Pancreas (tissue), 10 donors: ENCODE results near the gene TNPO3. TPM values are rescaled to one million over a fixed set of nuclear protein-coding genes. Genes with fewer than 3 reads are reported as not detected.
"Not testable (repeated sequence)": the region's sequence is repeated elsewhere in the genome, so short reads cannot be mapped to it uniquely, and the experiment has no call there.

Source experiments
- ATAC-seq, 4 donors: fragments of 200-7000 bp; cut with Tn5 transposase; one replicate each; pipeline versions ENCODE4 v1.8.0 to v1.9.1; 2020; ENCODE audit warnings: mild to moderate bottlenecking in 4 of 4, moderate library complexity in 4 of 4
- DNase-seq, 6 donors: peaks; one replicate each; pipeline ENCODE4 v3.0.0-alpha.2; 2020
- FAIRE-seq: peaks from 2 replicates; lab custom pipeline; 2012; peaks lifted over from hg19 to GRCh38; lab: Jason Lieb, UNC
- H3K27ac ChIP-seq, 4 donors: fragments of 200-600 bp; sonication (generic); 1 replicate in 3 of 4; 2 replicates in 1 of 4; pipeline versions ENCODE4 v1.5.0 to v1.8.0; 2020
- H3K27me3 ChIP-seq, 4 donors: fragments of 200-600 bp; one replicate each; pipeline ENCODE4 v1.8.0; 2021
- H3K36me3 ChIP-seq, 3 donors: fragments of 200-600 bp; sonication (generic) in 1 of 3; one replicate each; pipeline versions ENCODE4 v1.5.0 to v1.8.0; 2020 to 2021
- H3K4me1 ChIP-seq, 3 donors: fragments of 200-600 bp; one replicate each; pipeline ENCODE4 v1.8.0; 2021
- H3K4me3 ChIP-seq, 4 donors: fragments of 200-600 bp; sonication (generic) in 2 of 4; one replicate each; pipeline versions ENCODE4 v1.5.0 to v1.8.0; 2020 to 2021
- H3K9me3 ChIP-seq, 4 donors: fragments of 200-600 bp; one replicate each; pipeline ENCODE4 v1.8.0; 2021
- WGBS, 2 donors: extraction: QIAGEN DNeasy Blood & Tissue Kit; methylation state at CpG; one replicate each; pipeline ENCODE4 v1.1.7; 2013; 5-methylcytosine and 5-hydroxymethylcytosine counted together
- intact Hi-C, 3 donors: fragments of 100-400 bp; cut with DNase I; formaldehyde crosslinking; loops; one replicate each; pipeline versions ENCODE4 v1.11.1 to v1.14.2; 2022
- polyA plus RNA-seq, 2 donors: library from polyadenylated mRNA; stranded (reverse); fragments of 200-250 nt; gene quantifications; one replicate each; pipeline ENCODE4 v1.2.3, GENCODE V29; 2013
- total RNA-seq, 6 donors: library from RNA; stranded (reverse); fragmentation: NEBNext Ultra II Directional in 4 of 6; extraction: Animal tissue kit (Norgen Biotek cat#: 25700) in 4 of 6; gene quantifications; one replicate each; pipeline versions ENCODE4 v1.2.1 to v1.2.4, GENCODE V29; 2021 to 2023
- TF ChIP-seq, protein P1 (sequence below), 4 donors: fragments of 200-600 bp; sonication (generic) in 3 of 4; IDR thresholded peaks; one replicate each; pipeline versions ENCODE4 v1.5.0 to v1.8.0; 2021; ENCODE audit warnings: antibody characterized with exemption in 4 of 4
- donor health status: healthy with polysubstance abuse.
- donor health status: DM: no; HTN: no; CAD: no; lungs with moderate emphysema.
- donor health status: DM: no; HTN: no; CAD: no.
- donor health status: control.
- donor health status: control.
- donor health status: Bipolar disorder and iron deficiency.
- donor health status: DM: yes; HTN: yes; CAD: no.
- donor health status: DM: no; HTN: no; CAD: no.
- donor health status: DM: no; HTN: no; CAD: no.
- donor health status: DM: yes; HTN: yes; CAD: no.

Gene TNPO3
- total and polyA plus RNA-seq, 8 donors = 6.5 to 20.7 (median 14.6) TPM

DNA sequence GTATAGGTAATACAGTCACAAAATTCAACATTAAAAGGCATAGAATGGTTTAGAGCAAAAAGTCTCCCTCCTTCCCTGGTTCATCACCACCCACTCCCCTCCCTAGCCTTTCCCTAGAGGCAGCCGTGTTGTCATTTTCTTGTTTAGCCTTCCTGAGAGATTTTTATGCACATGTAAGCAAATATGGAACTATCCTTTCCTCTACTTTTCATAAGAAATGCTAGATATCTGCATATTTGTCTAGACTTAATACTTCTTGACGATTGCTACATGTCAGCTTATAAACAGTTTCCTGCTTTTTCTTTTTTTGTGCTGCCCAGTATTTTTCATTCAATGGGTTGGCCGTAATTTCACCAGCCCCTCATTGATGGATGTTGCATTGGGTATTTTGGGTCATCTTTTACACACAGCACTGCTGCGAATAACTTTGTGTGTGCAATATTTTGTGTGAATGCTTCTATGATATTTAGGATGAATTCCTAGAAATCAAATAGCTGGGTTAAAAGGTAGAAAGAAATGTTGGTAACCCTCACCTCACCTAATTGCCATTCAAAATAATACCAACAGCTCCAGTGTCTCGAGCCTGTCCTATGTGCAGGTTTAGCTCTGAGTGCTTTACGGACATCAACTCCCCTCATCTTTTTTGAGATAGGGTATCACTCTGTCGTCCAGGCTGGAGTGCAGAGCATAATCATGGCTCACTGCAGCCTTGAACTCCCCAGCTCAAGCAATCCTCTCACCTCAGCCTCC lies 110.2 kb downstream of the TNPO3 start:
- H3K27ac ChIP-seq = no peak overlapping the region
- TF ChIP-seq, protein P1, sequence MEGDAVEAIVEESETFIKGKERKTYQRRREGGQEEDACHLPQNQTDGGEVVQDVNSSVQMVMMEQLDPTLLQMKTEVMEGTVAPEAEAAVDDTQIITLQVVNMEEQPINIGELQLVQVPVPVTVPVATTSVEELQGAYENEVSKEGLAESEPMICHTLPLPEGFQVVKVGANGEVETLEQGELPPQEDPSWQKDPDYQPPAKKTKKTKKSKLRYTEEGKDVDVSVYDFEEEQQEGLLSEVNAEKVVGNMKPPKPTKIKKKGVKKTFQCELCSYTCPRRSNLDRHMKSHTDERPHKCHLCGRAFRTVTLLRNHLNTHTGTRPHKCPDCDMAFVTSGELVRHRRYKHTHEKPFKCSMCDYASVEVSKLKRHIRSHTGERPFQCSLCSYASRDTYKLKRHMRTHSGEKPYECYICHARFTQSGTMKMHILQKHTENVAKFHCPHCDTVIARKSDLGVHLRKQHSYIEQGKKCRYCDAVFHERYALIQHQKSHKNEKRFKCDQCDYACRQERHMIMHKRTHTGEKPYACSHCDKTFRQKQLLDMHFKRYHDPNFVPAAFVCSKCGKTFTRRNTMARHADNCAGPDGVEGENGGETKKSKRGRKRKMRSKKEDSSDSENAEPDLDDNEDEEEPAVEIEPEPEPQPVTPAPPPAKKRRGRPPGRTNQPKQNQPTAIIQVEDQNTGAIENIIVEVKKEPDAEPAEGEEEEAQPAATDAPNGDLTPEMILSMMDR (IDR thresholded peaks at IDR 0.05) = no peak
- intact Hi-C loops = no loop called here
- no peak for DNase-seq
- H3K4me3 ChIP-seq = no peak overlapping the region
- no peak for FAIRE-seq
- peaks cover 0 to 4% (median 0%) of the 10 kb centered on the region in 3 donors for H3K36me3 ChIP-seq
- no peaks in the 10 kb centered on the region for H3K4me1 ChIP-seq
- H3K9me3 ChIP-seq = no peaks in the 10 kb centered on the region
- 75 to 86% methylated on average over 7 of the region's 7 CpGs for WGBS, 2 donors
- H3K27me3 ChIP-seq = no peaks in the 10 kb centered on the region
- no peak for ATAC-seq

DNA sequence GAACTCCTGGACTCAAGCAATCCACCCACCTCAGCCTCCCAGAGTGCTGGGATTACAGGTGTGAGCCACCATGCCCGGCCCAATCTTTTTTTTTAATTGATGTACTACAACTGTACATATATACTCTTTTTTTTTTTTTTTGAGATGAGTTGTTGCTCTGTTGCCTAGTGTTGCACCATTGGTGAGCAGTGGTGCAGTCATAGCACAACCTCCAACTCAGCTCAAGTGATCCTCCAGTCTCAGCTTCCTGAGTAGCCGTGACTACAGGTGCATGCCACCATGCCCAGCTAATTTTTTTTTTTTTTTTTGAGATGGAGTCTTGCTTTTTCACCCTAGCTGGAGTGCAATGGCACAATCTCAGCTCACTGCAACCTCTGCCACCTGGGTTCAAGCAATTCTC lies 111.7 kb downstream of the TNPO3 start:
- H3K4me3 ChIP-seq, H3K27ac ChIP-seq, intact Hi-C loops, H3K9me3 ChIP-seq, H3K27me3 ChIP-seq, ATAC-seq, FAIRE-seq, H3K36me3 ChIP-seq, DNase-seq, H3K4me1 ChIP-seq: not testable (repeated sequence)
- WGBS, 2 donors = 96 to 97% methylated on average over 2 of the region's 2 CpGs

DNA sequence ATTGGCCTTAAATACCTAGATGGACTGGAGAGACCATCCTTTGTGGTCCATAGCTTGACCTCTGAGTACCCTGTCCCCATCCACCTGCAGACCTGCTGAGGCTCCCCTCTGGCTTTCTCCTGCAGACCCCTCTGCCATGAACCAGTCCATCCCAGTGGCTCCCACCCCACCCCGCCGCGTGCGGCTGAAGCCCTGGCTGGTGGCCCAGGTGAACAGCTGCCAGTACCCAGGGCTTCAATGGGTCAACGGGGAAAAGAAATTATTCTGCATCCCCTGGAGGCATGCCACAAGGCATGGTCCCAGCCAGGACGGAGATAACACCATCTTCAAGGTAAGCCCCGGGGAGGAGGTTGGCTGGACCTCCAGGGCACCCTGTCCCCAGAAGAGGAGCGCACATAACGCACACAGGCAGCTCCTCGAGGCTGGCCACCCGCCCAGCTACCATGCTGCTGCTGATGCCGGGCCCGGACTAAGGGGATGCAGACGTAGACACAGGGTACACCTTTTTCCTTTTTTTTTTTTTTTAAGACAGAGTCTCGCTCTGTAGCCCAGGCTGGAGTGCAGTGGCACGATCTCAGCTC lies 112.9 kb downstream of the TNPO3 start:
- FAIRE-seq = no peak
- Histone ChIP-seq H3K27ac (no peak overlapping the region), H3K9me3 (no peaks in the 10 kb centered on the region), H3K4me1 (no peaks in the 10 kb centered on the region), H3K27me3 (no peaks in the 10 kb centered on the region), H3K36me3 (peaks cover 0 to 4% (median 0%) of the 10 kb centered on the region in 3 donors), H3K4me3 (no peak overlapping the region)
- DNase-seq = no peak
- intact Hi-C loops = no loop called here
- 75 to 78% methylated on average over 16 of the region's 16 CpGs for WGBS, 2 donors
- TF ChIP-seq, protein P1 (IDR thresholded peaks at IDR 0.05) = no peak
- no peak for ATAC-seq

DNA sequence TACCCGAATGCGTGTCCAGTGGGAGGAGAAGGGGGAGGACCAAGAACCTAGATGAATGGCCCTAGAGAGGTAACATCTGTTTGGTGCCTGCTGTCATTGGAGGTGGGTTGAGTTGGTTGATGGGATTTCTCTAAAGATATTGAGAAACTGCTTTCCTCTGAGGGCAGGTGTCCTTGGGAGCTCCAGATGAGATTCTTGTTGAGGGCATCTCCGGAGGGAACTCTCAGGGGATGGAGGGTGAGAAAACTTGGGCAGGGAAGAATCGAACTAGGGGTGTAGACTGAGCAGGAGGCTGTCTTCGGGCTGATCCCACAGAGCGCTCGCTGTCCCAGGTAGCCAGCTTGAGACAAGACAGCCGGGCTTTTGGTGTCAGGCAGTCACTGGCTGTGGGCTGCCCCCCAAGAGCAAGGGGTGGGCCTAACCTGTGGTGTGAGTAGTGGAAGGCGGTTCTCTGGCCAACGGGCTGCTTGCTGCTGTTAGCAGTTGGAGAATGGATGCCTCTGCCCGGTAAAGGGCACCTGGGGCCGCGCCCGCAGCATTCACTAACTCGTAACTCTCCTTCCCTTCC lies 113.5 kb downstream of the TNPO3 start:
- no peaks in the 10 kb centered on the region for H3K4me1 ChIP-seq
- peaks cover 0 to 4% (median 0%) of the 10 kb centered on the region in 3 donors for H3K36me3 ChIP-seq
- no peak for FAIRE-seq
- no peak overlapping the region for H3K4me3 ChIP-seq
- no peak for DNase-seq
- no peaks in the 10 kb centered on the region for H3K9me3 ChIP-seq
- no peaks in the 10 kb centered on the region for H3K27me3 ChIP-seq
- WGBS, 2 donors = 83 to 89% methylated on average over 15 of the region's 15 CpGs
- intact Hi-C loops = no loop called here
- no peak for ATAC-seq
- H3K27ac ChIP-seq = no peak overlapping the region
- TF ChIP-seq, protein P1 (IDR thresholded peaks at IDR 0.05) = no peak

DNA sequence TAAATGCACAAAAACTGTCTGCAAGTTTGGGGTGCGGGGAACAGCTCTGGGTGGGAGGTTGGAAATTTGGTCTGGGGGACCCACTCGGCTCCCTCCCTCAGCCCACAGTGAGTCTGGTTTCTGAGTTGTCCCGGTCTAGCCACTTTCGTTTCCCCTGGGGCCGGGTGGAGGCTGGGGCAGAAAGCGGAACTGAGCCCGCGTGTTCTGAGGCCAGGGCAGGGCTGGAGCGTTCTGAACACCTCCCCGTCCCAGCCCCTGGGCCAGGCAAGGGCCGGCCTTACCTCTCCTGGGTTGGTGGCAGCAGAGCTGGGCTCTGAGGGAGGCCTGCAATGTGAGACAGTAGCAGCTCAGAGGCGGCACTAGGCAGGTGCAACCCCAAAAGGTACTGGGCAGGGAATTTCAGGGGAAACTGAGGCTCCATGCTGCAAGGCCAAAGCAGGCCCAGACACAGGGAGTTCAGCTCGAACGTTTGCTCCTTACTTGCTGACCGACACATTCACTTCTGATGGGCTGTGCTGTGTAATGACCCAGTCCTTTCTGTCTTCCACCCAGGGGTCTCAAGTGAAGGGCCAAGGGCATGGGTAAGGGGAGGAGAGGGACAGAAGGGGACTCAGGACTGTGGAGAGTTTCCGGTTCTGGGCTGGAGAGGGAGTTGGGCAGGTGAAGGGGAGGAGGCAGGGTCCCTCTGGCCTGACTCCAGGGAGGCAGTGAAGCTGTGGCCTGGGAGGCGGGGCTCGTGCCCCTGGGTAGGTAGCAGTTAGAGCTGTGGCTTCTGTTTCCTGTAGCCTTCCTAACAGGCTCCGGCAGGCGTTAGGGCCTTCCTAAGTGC lies 114.2 kb downstream of the TNPO3 start:
- H3K36me3 ChIP-seq = no peaks in the 10 kb centered on the region
- TF ChIP-seq, protein P1 (IDR thresholded peaks at IDR 0.05) = no peak
- ATAC-seq (peak in 2 of 4 donors; percentile 36 to 47), DNase-seq (peak in 2 of 6 donors; percentile 51 to 54), FAIRE-seq (no peak)
- H3K4me1 ChIP-seq = no peaks in the 10 kb centered on the region
- H3K4me3 ChIP-seq = no peak overlapping the region
- intact Hi-C loops = no loop called here
- no peaks in the 10 kb centered on the region for H3K27me3 ChIP-seq
- 81 to 86% methylated on average over 19 to 20 of the region's 20 CpGs for WGBS, 2 donors
- H3K9me3 ChIP-seq = no peaks in the 10 kb centered on the region
- H3K27ac ChIP-seq = peak overlapping the region in 1 of 4 donors; percentile 55
